H9 (cell line): ENCODE results near the gene CCR3. TPM values are rescaled to one million over a fixed set of nuclear protein-coding genes. Genes with fewer than 3 reads are reported as not detected.

ENCODE experiments used
- DNase-seq: peaks from one replicate; pipeline ENCODE4 v3.0.0-alpha.2; 2017
- H2AFZ ChIP-seq: one replicate; pipeline ENCODE4 v1.6.1; 2013; ENCODE audit warnings: mild to moderate bottlenecking, low read length, control low read depth, moderate library complexity
- H2AK5ac ChIP-seq: 2 replicates; pipeline ENCODE4 v1.6.1; 2013; ENCODE audit warnings: low read length, control low read depth, mixed read lengths; ENCODE audit not compliant: insufficient read length
- H2BK120ac ChIP-seq: one replicate; pipeline ENCODE4 v1.6.1; 2013; ENCODE audit warnings: low read depth, mild to moderate bottlenecking, low read length, control low read depth, inconsistent platforms; ENCODE audit not compliant: poor library complexity, severe bottlenecking
- H2BK12ac ChIP-seq: 2 replicates; pipeline ENCODE4 v1.6.1; 2013; ENCODE audit warnings: low read length, control low read depth, mixed read lengths, low read depth; ENCODE audit not compliant: insufficient read length
- H2BK15ac ChIP-seq: 2 replicates; pipeline ENCODE4 v1.6.1; 2013; ENCODE audit warnings: low read depth, low read length, control low read depth
- H2BK20ac ChIP-seq: one replicate; pipeline ENCODE4 v1.6.1; 2013; ENCODE audit warnings: low read depth, mild to moderate bottlenecking, low read length, control low read depth, inconsistent platforms; ENCODE audit not compliant: poor library complexity, severe bottlenecking
- H2BK5ac ChIP-seq: 2 replicates; pipeline ENCODE4 v1.6.1; 2013; ENCODE audit warnings: low read length, control low read depth, mixed read lengths; ENCODE audit not compliant: insufficient read length
- H3K14ac ChIP-seq: 2 replicates; pipeline ENCODE4 v1.6.1; 2013; ENCODE audit warnings: low read length, control low read depth; ENCODE audit not compliant: insufficient read depth
- H3K18ac ChIP-seq: 2 replicates; pipeline ENCODE4 v1.6.1; 2013; ENCODE audit warnings: low read depth, mild to moderate bottlenecking, mixed read lengths, low read length, control low read depth; ENCODE audit not compliant: insufficient read length
- H3K23ac ChIP-seq: 2 replicates; pipeline ENCODE4 v1.6.1; 2013; ENCODE audit warnings: low read length, control low read depth, mixed read lengths, low read depth; ENCODE audit not compliant: insufficient read length
- H3K23me2 ChIP-seq: 2 replicates; pipeline ENCODE4 v1.6.1; 2013; ENCODE audit warnings: low read depth, mild to moderate bottlenecking, mixed read lengths, low read length, control low read depth; ENCODE audit not compliant: insufficient read length, poor library complexity, severe bottlenecking
- H3K27ac ChIP-seq: 2 replicates; pipeline ENCODE4 v1.5.1; 2013; ENCODE audit warnings: low read length, control low read depth, mixed read lengths, low read depth; ENCODE audit not compliant: insufficient read length
- H3K27me3 ChIP-seq: 2 replicates; pipeline ENCODE4 v1.6.1; 2013; ENCODE audit warnings: low read length, control low read depth, inconsistent platforms; ENCODE audit not compliant: insufficient read depth
- H3K4ac ChIP-seq: 2 replicates; pipeline ENCODE4 v1.6.1; 2013; ENCODE audit warnings: low read depth, mild to moderate bottlenecking, control low read depth, inconsistent platforms, low read length, moderate library complexity
- H3K4me1 ChIP-seq: 2 replicates; pipeline ENCODE4 v1.6.1; 2013; ENCODE audit warnings: low read length, control low read depth, inconsistent platforms; ENCODE audit not compliant: insufficient read depth
- H3K4me2 ChIP-seq: 2 replicates; pipeline ENCODE4 v1.6.1; 2013; ENCODE audit warnings: low read length, control low read depth, mixed read lengths; ENCODE audit not compliant: insufficient read length, insufficient read depth
- H3K56ac ChIP-seq: 2 replicates; pipeline ENCODE4 v1.6.1; 2013; ENCODE audit warnings: low read depth, mild to moderate bottlenecking, mixed read lengths, low read length, control low read depth; ENCODE audit not compliant: insufficient read length
- H3K79me1 ChIP-seq: 2 replicates; pipeline ENCODE4 v1.6.1; 2013; ENCODE audit warnings: low read depth, mild to moderate bottlenecking, moderate library complexity, low read length, control low read depth, inconsistent platforms; ENCODE audit not compliant: insufficient read depth, poor library complexity, severe bottlenecking
- H3K79me2 ChIP-seq: 2 replicates; pipeline ENCODE4 v1.6.1; 2013; ENCODE audit warnings: low read length, control low read depth, inconsistent platforms; ENCODE audit not compliant: insufficient read depth
- H3K9ac ChIP-seq: 2 replicates; pipeline ENCODE4 v1.6.1; 2013; ENCODE audit warnings: low read length, control low read depth, mixed read lengths; ENCODE audit not compliant: insufficient read length; ENCODE audit errors: extremely low read depth
- H3K9me3 ChIP-seq: one replicate; pipeline ENCODE4 v1.6.1; 2013; ENCODE audit warnings: low read depth, low read length, inconsistent platforms; ENCODE audit not compliant: control insufficient read depth
- H3T11ph ChIP-seq: one replicate; pipeline ENCODE4 v1.6.1; 2013; ENCODE audit warnings: mild to moderate bottlenecking, low read length, control low read depth, inconsistent platforms
- H4K20me1 ChIP-seq: one replicate; pipeline ENCODE4 v1.6.1; 2013; ENCODE audit not compliant: control insufficient read depth, insufficient read length, insufficient read depth
- H4K5ac ChIP-seq: 2 replicates; pipeline ENCODE4 v1.6.1; 2013; ENCODE audit warnings: low read depth, mild to moderate bottlenecking, mixed read lengths, low read length, control low read depth; ENCODE audit not compliant: insufficient read length
- H4K8ac ChIP-seq: replicated peaks from 2 replicates; pipeline ENCODE4 v1.6.1; 2013; ENCODE audit warnings: low read length, control low read depth, mixed read lengths, low read depth; ENCODE audit not compliant: insufficient read length
- H4K91ac ChIP-seq: 2 replicates; pipeline ENCODE4 v1.6.1; 2013; ENCODE audit warnings: low read depth, mild to moderate bottlenecking, moderate library complexity, mixed read lengths, low read length, control low read depth; ENCODE audit not compliant: insufficient read length
- H3K27ac Mint-ChIP-seq, 3 experiments: 2 replicates in 2 of 3; 3 replicates in 1 of 3; pipeline ENCODE4 v1.8.0; 2020 to 2021; ENCODE audit warnings: mixed read lengths in 3 of 3, mild to moderate bottlenecking in 1 of 3, moderate library complexity in 1 of 3
- H3K27me3 Mint-ChIP-seq: 2 replicates; pipeline ENCODE4 v1.8.0; 2021; ENCODE audit warnings: low read depth, mild to moderate bottlenecking, moderate library complexity, mixed read lengths
- H3K36me3 Mint-ChIP-seq, 3 experiments: 2 replicates in 2 of 3; 3 replicates in 1 of 3; pipeline ENCODE4 v1.8.0; 2020 to 2021; ENCODE audit warnings: low read depth in 3 of 3, mixed read lengths in 3 of 3; ENCODE audit not compliant: insufficient read depth in 1 of 3
- H3K4me1 Mint-ChIP-seq, 2 experiments: 2 replicates each; pipeline ENCODE4 v1.8.0; 2020; ENCODE audit warnings: mixed read lengths in 2 of 2
- H3K4me3 Mint-ChIP-seq, 2 experiments: 2 replicates in 1 of 2; 3 replicates in 1 of 2; pipeline ENCODE4 v1.8.0; 2020 to 2021; ENCODE audit warnings: mild to moderate bottlenecking in 2 of 2, mixed read lengths in 2 of 2, moderate library complexity in 1 of 2
- H3K9me3 Mint-ChIP-seq, 2 experiments: 2 replicates in 1 of 2; 3 replicates in 1 of 2; pipeline ENCODE4 v1.8.0; 2020; ENCODE audit warnings: mild to moderate bottlenecking in 2 of 2, mixed read lengths in 2 of 2, moderate library complexity in 1 of 2
- WGBS: extraction: QIAGEN DNeasy Blood & Tissue Kit; methylation state at CpG from one replicate; pipeline ENCODE4 v1.1.7; 2013; ENCODE audit warnings: missing lambda C conversion rate, low lambda C conversion rate, mixed read lengths; ENCODE audit not compliant: insufficient read length; ENCODE audit errors: extremely low coverage; 5-methylcytosine and 5-hydroxymethylcytosine counted together
- total RNA-seq: library from RNA; stranded (reverse); gene quantifications from 2 replicates; pipeline ENCODE4 v1.2.1, GENCODE V29; 2021
- TF ChIP-seq, protein P1 (sequence below): fragments of 200-600 bp; sonication (generic); conservative IDR thresholded peaks from 3 replicates; pipeline ENCODE4 v1.8.0; 2021; ENCODE audit warnings: antibody characterized with exemption, mild to moderate bottlenecking

Gene CCR3
- total RNA-seq, 1 experiment from 2014 or later, result not detected

DNA sequence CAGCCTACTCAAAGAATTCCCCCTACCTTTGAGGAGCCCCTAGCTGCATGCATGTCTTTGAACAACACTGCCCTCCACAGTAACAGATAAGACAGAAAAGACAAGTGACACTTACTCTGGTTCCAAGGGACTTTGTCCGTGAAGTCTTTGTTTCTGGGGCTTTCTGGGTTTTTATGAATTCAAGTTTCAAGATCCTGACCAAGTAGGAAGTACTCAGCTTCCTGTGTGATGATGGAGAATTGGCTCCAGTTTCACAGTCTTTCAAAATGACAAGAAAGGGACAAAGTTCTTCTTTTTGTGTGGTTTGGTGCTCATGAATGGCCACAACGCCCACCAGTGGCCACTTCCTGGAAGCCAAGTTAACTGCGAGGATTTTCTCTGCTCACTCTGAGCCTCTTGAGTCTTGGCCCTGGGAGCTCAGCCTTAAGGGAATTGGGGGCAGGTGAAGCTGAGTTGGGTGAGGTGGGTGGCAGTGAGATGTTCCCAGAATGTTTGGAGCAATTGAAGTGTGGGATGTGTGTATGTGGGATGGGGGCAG, 34.0 kb upstream of the CCR3 start, which contains the start of gene CCR1:
Gene CCR1 (minus strand): TSS at position 147 of the 538 bp plus-strand sequence. CDS start 4,000 bp downstream, outside the sequence.
- TF ChIP-seq, protein P1, sequence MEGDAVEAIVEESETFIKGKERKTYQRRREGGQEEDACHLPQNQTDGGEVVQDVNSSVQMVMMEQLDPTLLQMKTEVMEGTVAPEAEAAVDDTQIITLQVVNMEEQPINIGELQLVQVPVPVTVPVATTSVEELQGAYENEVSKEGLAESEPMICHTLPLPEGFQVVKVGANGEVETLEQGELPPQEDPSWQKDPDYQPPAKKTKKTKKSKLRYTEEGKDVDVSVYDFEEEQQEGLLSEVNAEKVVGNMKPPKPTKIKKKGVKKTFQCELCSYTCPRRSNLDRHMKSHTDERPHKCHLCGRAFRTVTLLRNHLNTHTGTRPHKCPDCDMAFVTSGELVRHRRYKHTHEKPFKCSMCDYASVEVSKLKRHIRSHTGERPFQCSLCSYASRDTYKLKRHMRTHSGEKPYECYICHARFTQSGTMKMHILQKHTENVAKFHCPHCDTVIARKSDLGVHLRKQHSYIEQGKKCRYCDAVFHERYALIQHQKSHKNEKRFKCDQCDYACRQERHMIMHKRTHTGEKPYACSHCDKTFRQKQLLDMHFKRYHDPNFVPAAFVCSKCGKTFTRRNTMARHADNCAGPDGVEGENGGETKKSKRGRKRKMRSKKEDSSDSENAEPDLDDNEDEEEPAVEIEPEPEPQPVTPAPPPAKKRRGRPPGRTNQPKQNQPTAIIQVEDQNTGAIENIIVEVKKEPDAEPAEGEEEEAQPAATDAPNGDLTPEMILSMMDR, result peak; percentile 77
- Histone ChIP-seq H4K8ac (no peak within 1 kb of the TSS), H2BK20ac (no peak within 1 kb of the TSS), H3K23me2 (no peaks in the 10 kb centered on the region), H4K20me1 (no peaks in the 10 kb centered on the region), H2BK12ac (no peak within 1 kb of the TSS), H3K14ac (no peak within 1 kb of the TSS), H2BK5ac (no peak within 1 kb of the TSS), H3K4me2 (no peak within 1 kb of the TSS), H3K27ac (no peak within 1 kb of the TSS), H2AFZ (peak within 1 kb of the TSS; percentile 84), H3K4ac (no peak within 1 kb of the TSS), H3K79me1 (no peaks in the 10 kb centered on the region), H4K91ac (no peak within 1 kb of the TSS), H3K18ac (no peak within 1 kb of the TSS), H3K27me3 (no peaks in the 10 kb centered on the region), H3K56ac (no peak within 1 kb of the TSS), H3T11ph (no peak within 1 kb of the TSS), H2BK120ac (no peak within 1 kb of the TSS), H3K79me2 (no peaks in the 10 kb centered on the region), H3K4me1 (0 out of 2 replicates have a peak, but pooled peaks cover 2% of the 10 kb centered on the region), H2AK5ac (no peak within 1 kb of the TSS), H3K23ac (no peak within 1 kb of the TSS), H4K5ac (no peak within 1 kb of the TSS), H3K9me3 (no peaks in the 10 kb centered on the region), H2BK15ac (no peak within 1 kb of the TSS), H3K9ac (no peak within 1 kb of the TSS)
- H3K4me1 Mint-ChIP-seq, result peaks cover 11 to 17% of the 10 kb centered on the region in 2 experiments
- no peak within 1 kb of the TSS for H3K27ac Mint-ChIP-seq
- no peak within 1 kb of the TSS for H3K4me3 Mint-ChIP-seq
- H3K27me3 Mint-ChIP-seq, result peaks cover 4% of the 10 kb centered on the region
- H3K36me3 Mint-ChIP-seq, result no peaks in the 10 kb centered on the region
- DNase-seq, result peak; percentile 61
- H3K9me3 Mint-ChIP-seq, result no peaks in the 10 kb centered on the region
- WGBS, result no CpG with 5 or more reads among the region's 3 CpGs
